Loucy (cell line): ENCODE results near the gene ANGPTL7.

ENCODE experiments used
- H2AFZ ChIP-seq: fragments of 200-600 bp; sonication (generic); 2 replicates; pipeline ENCODE4 v1.6.0; 2016; ENCODE audit warnings: antibody characterized with exemption, mild to moderate bottlenecking, low read length, moderate library complexity
- H3F3A ChIP-seq: fragments of 200-600 bp; 2 replicates; pipeline ENCODE4 v1.6.0; 2016; ENCODE audit warnings: antibody characterized with exemption, low read depth, mild to moderate bottlenecking
- H3K27me3 ChIP-seq: fragments of 200-600 bp; sonication (generic); 2 replicates; pipeline ENCODE4 v1.6.1; 2014; ENCODE audit warnings: low read length, mild to moderate bottlenecking; ENCODE audit not compliant: insufficient read depth, poor library complexity, severe bottlenecking
- H3K36me3 ChIP-seq: fragments of 200-600 bp; sonication (generic); 2 replicates; pipeline ENCODE4 v1.6.1; 2016; ENCODE audit warnings: low read length; ENCODE audit not compliant: insufficient read depth
- H3K4me1 ChIP-seq: fragments of 200-600 bp; sonication (generic); 2 replicates; pipeline ENCODE4 v1.5.1; 2014; ENCODE audit warnings: low read length, mild to moderate bottlenecking; ENCODE audit not compliant: insufficient read depth, poor library complexity, severe bottlenecking
- H3K4me2 ChIP-seq: fragments of 200-600 bp; sonication (generic); 2 replicates; pipeline ENCODE4 v1.6.0; 2014; ENCODE audit warnings: antibody characterized with exemption, low read length, low read depth, mild to moderate bottlenecking; ENCODE audit not compliant: poor library complexity, severe bottlenecking
- H3K4me3 ChIP-seq: fragments of 200-600 bp; sonication (generic); 2 replicates; pipeline ENCODE4 v1.5.1; 2014; ENCODE audit warnings: low read length, mild to moderate bottlenecking, mixed read lengths; ENCODE audit not compliant: poor library complexity, severe bottlenecking
- H3K79me2 ChIP-seq: fragments of 200-600 bp; sonication (generic); 2 replicates; pipeline ENCODE4 v1.6.1; 2014; ENCODE audit warnings: low read length; ENCODE audit not compliant: insufficient read depth
- H3K9ac ChIP-seq: fragments of 200-600 bp; sonication (generic); 2 replicates; pipeline ENCODE4 v1.6.0; 2014; ENCODE audit warnings: mild to moderate bottlenecking, low read depth, low read length, moderate library complexity; ENCODE audit not compliant: poor library complexity, severe bottlenecking
- H3K9me2 ChIP-seq: fragments of 200-600 bp; sonication (generic); replicated peaks from 2 replicates; pipeline ENCODE4 v1.6.1; 2016; ENCODE audit warnings: low read depth, low read length, mixed read lengths
- H3K9me3 ChIP-seq: fragments of 200-600 bp; sonication (generic); 2 replicates; pipeline ENCODE4 v1.6.1; 2014; ENCODE audit warnings: mild to moderate bottlenecking, antibody characterized with exemption, low read length, low read depth; ENCODE audit not compliant: insufficient read depth
- H4K20me1 ChIP-seq: fragments of 200-600 bp; sonication (generic); 2 replicates; pipeline ENCODE4 v1.6.0; 2014; ENCODE audit warnings: antibody characterized with exemption, low read length, mild to moderate bottlenecking; ENCODE audit not compliant: insufficient read depth, poor library complexity, severe bottlenecking
- CTCF ChIP-seq: fragments of 200-600 bp; sonication (generic); conservative IDR thresholded peaks from 2 replicates; pipeline ENCODE4 v1.5.1; 2014; ENCODE audit warnings: mild to moderate bottlenecking, antibody characterized with exemption, low read length
- EZH2phosphoT487 ChIP-seq: fragments of 200-600 bp; IDR thresholded peaks from 2 replicates; pipeline ENCODE4 v1.6.1; 2018; ENCODE audit warnings: antibody characterized with exemption, mild to moderate bottlenecking, moderate library complexity, borderline replicate concordance

Gene ANGPTL7

GRCh38 chr1:11143907-11144306 is 45.2 kb upstream of the ANGPTL7 start:
- no peaks in the 10 kb centered on the region for H3K27me3 ChIP-seq
- no peaks in the 10 kb centered on the region for H3K4me1 ChIP-seq
- no peak overlapping the region for H3K4me3 ChIP-seq
- peaks cover 73% of the 10 kb centered on the region; the same call in 1 of the 2 replicates for H3K36me3 ChIP-seq
- no peak overlapping the region for H2AFZ ChIP-seq
- H3K9me3 ChIP-seq = no peaks in the 10 kb centered on the region
- TF ChIP-seq EZH2phosphoT487 = no peak
- TF ChIP-seq CTCF = no peak
- H3K4me2 ChIP-seq = no peak overlapping the region
- no peak overlapping the region for H3K9ac ChIP-seq
- no peaks in the 10 kb centered on the region for H3K9me2 ChIP-seq
- no peaks in the 10 kb centered on the region for H3K79me2 ChIP-seq
- no peaks in the 10 kb centered on the region for H4K20me1 ChIP-seq
- no peaks in the 10 kb centered on the region for H3F3A ChIP-seq

- Histone ChIP-seq H3K79me2 (no peaks in the 10 kb centered on the region), H2AFZ (no peak overlapping the region), H3K4me1 (no peaks in the 10 kb centered on the region), H3K9me2 (no peaks in the 10 kb centered on the region), H3K4me3 (no peak overlapping the region), H3K27me3 (no peaks in the 10 kb centered on the region), H3K4me2 (no peak overlapping the region), H4K20me1 (no peaks in the 10 kb centered on the region), H3K36me3 (peaks cover 74% of the 10 kb centered on the region; the same call in 1 of the 2 replicates), H3K9me3 (no peaks in the 10 kb centered on the region), H3F3A (no peaks in the 10 kb centered on the region), H3K9ac (no peak overlapping the region)
- TF ChIP-seq EZH2phosphoT487 (no peak), CTCF (no peak)
Measured at GRCh38 chr1:11144570-11145256, 44.4 kb upstream of the ANGPTL7 start.

- no peaks in the 10 kb centered on the region for H3K4me1 ChIP-seq
- no peaks in the 10 kb centered on the region for H3K79me2 ChIP-seq
- H3K4me2 ChIP-seq = no peak overlapping the region
- no peaks in the 10 kb centered on the region for H4K20me1 ChIP-seq
- H3K36me3 ChIP-seq = peaks cover 77% of the 10 kb centered on the region; the same call in 1 of the 2 replicates
- H3K9me2 ChIP-seq = no peaks in the 10 kb centered on the region
- no peak overlapping the region for H3K9ac ChIP-seq
- H3K27me3 ChIP-seq = no peaks in the 10 kb centered on the region
- H3F3A ChIP-seq = no peaks in the 10 kb centered on the region
- no peak overlapping the region for H3K4me3 ChIP-seq
- TF ChIP-seq CTCF (no peak), EZH2phosphoT487 (no peak)
- no peak overlapping the region for H2AFZ ChIP-seq
- H3K9me3 ChIP-seq = no peaks in the 10 kb centered on the region
Measured at GRCh38 chr1:11145741-11146140, 43.4 kb upstream of the ANGPTL7 start.
